Esophagus squamous epithelium (tissue), 4 donors: Measurements from ENCODE around the gene GREM1.

ENCODE experiments used
- POLR2A ChIP-seq, 4 donors: fragments of 450-650 bp; IDR thresholded peaks; one replicate each; pipeline ENCODE4 v1.6.1; 2017; ENCODE audit warnings: antibody characterized with exemption in 4 of 4, mild to moderate bottlenecking in 4 of 4, moderate library complexity in 3 of 4
- TF ChIP-seq, protein P1 (sequence below), 6 experiments: fragments of 450-650 bp in 4 of 6; fragments of 200-600 bp in 2 of 6; sonication (generic) in 2 of 6; IDR thresholded peaks; one replicate each; pipeline ENCODE4 v1.5.1; 2016 to 2019; ENCODE audit warnings: antibody characterized with exemption in 6 of 6, mild to moderate bottlenecking in 4 of 6, moderate library complexity in 4 of 6

DNA sequence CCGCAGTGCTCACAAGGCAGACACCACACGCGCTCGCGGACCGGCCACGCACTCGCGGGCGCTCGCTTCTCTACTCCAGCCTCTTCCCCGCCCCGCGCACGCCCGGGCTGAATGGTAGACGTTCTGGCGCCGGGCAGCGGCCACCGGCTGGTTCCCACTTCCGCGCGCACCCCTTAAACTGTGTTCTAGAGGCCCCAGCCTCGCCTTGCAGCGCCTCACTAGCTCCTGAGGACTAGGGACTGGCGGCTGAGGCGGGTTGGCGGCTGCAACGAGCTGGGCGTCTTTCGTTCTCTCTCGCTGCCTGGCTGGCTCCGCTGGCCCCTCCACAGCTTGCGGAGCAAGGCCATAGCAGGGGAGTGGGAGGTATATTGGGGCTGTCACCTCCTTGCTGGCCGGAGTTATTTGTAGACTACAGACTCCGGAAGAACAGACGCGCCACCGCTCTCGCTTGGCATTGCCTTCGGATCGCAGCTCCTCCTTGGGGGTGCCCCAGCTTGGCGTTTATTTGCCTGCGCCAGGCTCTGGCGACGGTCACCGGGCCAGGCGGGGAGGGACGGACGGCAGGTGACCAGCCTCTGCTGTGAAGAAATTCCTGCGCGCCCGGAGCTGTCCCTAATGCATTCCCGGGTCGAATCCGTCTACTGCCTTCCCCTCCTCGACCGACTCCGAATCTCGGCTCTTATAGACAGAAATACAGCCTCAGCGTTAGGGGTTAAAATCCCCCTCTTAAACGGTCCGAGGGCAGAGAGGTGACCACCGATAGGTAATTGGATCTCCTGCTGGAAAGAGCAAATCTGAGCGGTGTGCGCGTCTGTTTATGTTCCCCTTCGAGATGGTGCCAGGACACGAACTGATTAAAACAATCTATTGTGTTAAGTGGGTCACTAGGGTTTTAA is 1.3 kb downstream of the GREM1 start:
- TF ChIP-seq, protein P1, sequence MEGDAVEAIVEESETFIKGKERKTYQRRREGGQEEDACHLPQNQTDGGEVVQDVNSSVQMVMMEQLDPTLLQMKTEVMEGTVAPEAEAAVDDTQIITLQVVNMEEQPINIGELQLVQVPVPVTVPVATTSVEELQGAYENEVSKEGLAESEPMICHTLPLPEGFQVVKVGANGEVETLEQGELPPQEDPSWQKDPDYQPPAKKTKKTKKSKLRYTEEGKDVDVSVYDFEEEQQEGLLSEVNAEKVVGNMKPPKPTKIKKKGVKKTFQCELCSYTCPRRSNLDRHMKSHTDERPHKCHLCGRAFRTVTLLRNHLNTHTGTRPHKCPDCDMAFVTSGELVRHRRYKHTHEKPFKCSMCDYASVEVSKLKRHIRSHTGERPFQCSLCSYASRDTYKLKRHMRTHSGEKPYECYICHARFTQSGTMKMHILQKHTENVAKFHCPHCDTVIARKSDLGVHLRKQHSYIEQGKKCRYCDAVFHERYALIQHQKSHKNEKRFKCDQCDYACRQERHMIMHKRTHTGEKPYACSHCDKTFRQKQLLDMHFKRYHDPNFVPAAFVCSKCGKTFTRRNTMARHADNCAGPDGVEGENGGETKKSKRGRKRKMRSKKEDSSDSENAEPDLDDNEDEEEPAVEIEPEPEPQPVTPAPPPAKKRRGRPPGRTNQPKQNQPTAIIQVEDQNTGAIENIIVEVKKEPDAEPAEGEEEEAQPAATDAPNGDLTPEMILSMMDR (IDR thresholded peaks at IDR 0.05): no peak
- no peak for TF ChIP-seq POLR2A (IDR thresholded peaks at IDR 0.05)
